Nucleus accumbens (tissue), 56 donors: ENCODE data around the gene PGM2L1.

ENCODE experiments used
- DNase-seq, 56 donors: peaks; one replicate each; lab custom pipeline; 2025; lab: John Stamatoyannopoulos, UW

PGM2L1 gene

GRCh38 chr11:74310857-74311256 lies 87.4 kb downstream of the PGM2L1 start:
- no peak for DNase-seq

- DNase-seq, result no peak
These were observed 90.8 kb downstream of the PGM2L1 start for GRCh38 chr11:74307434-74307833.

- DNase-seq, result no peak
These were observed 91.6 kb downstream of the PGM2L1 start for GRCh38 chr11:74306435-74307175.

- no peak for DNase-seq
These were observed 99.2 kb downstream of the PGM2L1 start for GRCh38 chr11:74299015-74299414.

- DNase-seq, result no peak
These were observed 100.7 kb downstream of the PGM2L1 start for GRCh38 chr11:74297484-74297883.

- DNase-seq, result no peak
These were observed 109.3 kb downstream of the PGM2L1 start for GRCh38 chr11:74288911-74289310.

GRCh38 chr11:74288161-74288560 lies 110.1 kb downstream of the PGM2L1 start:
- DNase-seq, result no peak

- no peak for DNase-seq
These were observed 113.8 kb downstream of the PGM2L1 start for GRCh38 chr11:74284466-74284865.

- DNase-seq, result no peak
These were observed 114.6 kb downstream of the PGM2L1 start for GRCh38 chr11:74283580-74284180.

GRCh38 chr11:74282914-74283371 lies 115.3 kb downstream of the PGM2L1 start:
- no peak for DNase-seq

- DNase-seq, result no peak
These were observed 115.8 kb downstream of the PGM2L1 start for GRCh38 chr11:74282421-74282820.

- no peak for DNase-seq
These were observed 117.7 kb downstream of the PGM2L1 start for GRCh38 chr11:74280494-74280893.
